Trophoblast cell (in vitro differentiated cells and primary cell): ENCODE data around the gene EEFSEC.

ENCODE experiments used
- DNase-seq, 2 donors: peaks; one replicate each; pipeline ENCODE4 v3.0.0-alpha.2; 2016
- H2AFZ ChIP-seq: 2 replicates; pipeline ENCODE4 v1.6.1; 2013; ENCODE audit warnings: low read length, moderate library complexity, mild to moderate bottlenecking; ENCODE audit not compliant: insufficient read depth, poor library complexity
- H2AK5ac ChIP-seq: 2 replicates; pipeline ENCODE4 v1.6.1; 2013; ENCODE audit warnings: mild to moderate bottlenecking, low read length
- H2BK120ac ChIP-seq: 2 replicates; pipeline ENCODE4 v1.6.1; 2013; ENCODE audit warnings: low read length, mild to moderate bottlenecking, moderate library complexity; ENCODE audit not compliant: insufficient read depth, poor library complexity
- H2BK12ac ChIP-seq: 2 replicates; pipeline ENCODE4 v1.6.1; 2013; ENCODE audit warnings: mild to moderate bottlenecking, low read length, moderate library complexity
- H2BK5ac ChIP-seq: 2 replicates; pipeline ENCODE4 v1.6.1; 2013; ENCODE audit warnings: low read length, low read depth, moderate library complexity, mild to moderate bottlenecking; ENCODE audit not compliant: poor library complexity
- H3K14ac ChIP-seq: 2 replicates; pipeline ENCODE4 v1.6.1; 2013; ENCODE audit warnings: mild to moderate bottlenecking, low read length
- H3K18ac ChIP-seq: 2 replicates; pipeline ENCODE4 v1.6.1; 2013; ENCODE audit warnings: mild to moderate bottlenecking, low read length
- H3K23ac ChIP-seq: 2 replicates; pipeline ENCODE4 v1.6.1; 2013; ENCODE audit warnings: low read length
- H3K27ac ChIP-seq: 2 replicates; pipeline ENCODE4 v1.5.1; 2013; ENCODE audit warnings: low read depth, mild to moderate bottlenecking, inconsistent platforms, low read length, moderate library complexity
- H3K27me3 ChIP-seq: 2 replicates; pipeline ENCODE4 v1.6.1; 2013; ENCODE audit warnings: inconsistent platforms, mild to moderate bottlenecking, low read length, moderate library complexity; ENCODE audit not compliant: insufficient read depth
- H3K36me3 ChIP-seq, 2 experiments: 1 replicate in 1 of 2; 2 replicates in 1 of 2; pipeline ENCODE4 v1.6.1; 2013; ENCODE audit warnings: low read length in 2 of 2, mild to moderate bottlenecking in 2 of 2, moderate library complexity in 1 of 2; ENCODE audit not compliant: insufficient read depth in 2 of 2, control insufficient read depth in 1 of 2
- H3K4ac ChIP-seq: 2 replicates; pipeline ENCODE4 v1.6.1; 2013; ENCODE audit warnings: low read depth, mild to moderate bottlenecking, low read length, moderate library complexity
- H3K4me1 ChIP-seq, 2 experiments: 1 replicate in 1 of 2; 2 replicates in 1 of 2; pipeline ENCODE4 v1.6.1; 2013; ENCODE audit warnings: low read length in 2 of 2, mild to moderate bottlenecking in 2 of 2, moderate library complexity in 1 of 2; ENCODE audit not compliant: insufficient read depth in 2 of 2, control insufficient read depth in 1 of 2
- H3K4me2 ChIP-seq: 2 replicates; pipeline ENCODE4 v1.6.1; 2013; ENCODE audit warnings: inconsistent platforms, mild to moderate bottlenecking, low read length, moderate library complexity
- H3K4me3 ChIP-seq: 2 replicates; pipeline ENCODE4 v1.5.1; 2013; ENCODE audit warnings: mild to moderate bottlenecking, low read depth, low read length, inconsistent platforms
- H3K79me1 ChIP-seq: one replicate; pipeline ENCODE4 v1.6.1; 2013; ENCODE audit warnings: low read length
- H3K79me2 ChIP-seq: 2 replicates; pipeline ENCODE4 v1.6.1; 2013; ENCODE audit warnings: low read length, mild to moderate bottlenecking; ENCODE audit not compliant: control insufficient read depth, insufficient read depth, poor library complexity
- H3K9ac ChIP-seq: 2 replicates; pipeline ENCODE4 v1.6.1; 2013; ENCODE audit warnings: mild to moderate bottlenecking, low read length
- H3K9me3 ChIP-seq: 2 replicates; pipeline ENCODE4 v1.6.1; 2013; ENCODE audit warnings: low read depth, mild to moderate bottlenecking, control low read depth, inconsistent platforms, low read length; ENCODE audit not compliant: insufficient read depth
- H4K12ac ChIP-seq: 2 replicates; pipeline ENCODE4 v1.6.1; 2013; ENCODE audit warnings: low read depth, mild to moderate bottlenecking, low read length, moderate library complexity
- H4K8ac ChIP-seq: 2 replicates; pipeline ENCODE4 v1.6.1; 2013; ENCODE audit warnings: low read depth, mild to moderate bottlenecking, low read length, moderate library complexity
- H4K91ac ChIP-seq: one replicate; pipeline ENCODE4 v1.6.1; 2013; ENCODE audit warnings: low read depth, mild to moderate bottlenecking, low read length, moderate library complexity
- WGBS: extraction: QIAGEN DNeasy Blood & Tissue Kit; methylation state at CpG from one replicate; pipeline ENCODE4 v1.1.7; 2013; ENCODE audit warnings: missing lambda C conversion rate; ENCODE audit not compliant: insufficient read length, insufficient coverage; ENCODE audit errors: extremely low coverage; 5-methylcytosine and 5-hydroxymethylcytosine counted together

Gene EEFSEC

DNA sequence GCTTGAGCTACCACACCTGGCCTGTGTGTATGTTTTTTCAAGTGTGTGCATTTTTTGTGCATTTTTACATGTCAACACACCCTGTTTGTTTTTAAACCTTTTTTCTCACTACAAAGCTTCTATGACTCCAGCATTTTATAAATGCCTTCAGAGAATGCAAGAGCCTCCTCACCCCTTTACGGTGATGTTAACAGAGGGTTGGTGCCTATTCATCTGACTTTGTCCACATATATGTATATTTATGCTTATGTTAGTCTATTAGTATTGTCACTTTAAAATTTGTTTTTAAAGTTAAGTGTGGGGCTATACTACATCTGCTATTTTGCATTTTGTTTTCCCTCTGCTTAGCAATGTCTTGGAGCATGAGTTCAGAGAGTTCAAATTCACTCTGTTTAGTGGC is 45.8 kb downstream of the EEFSEC start:
- Histone ChIP-seq H3K18ac (no peak overlapping the region), H2BK12ac (no peak overlapping the region), H4K8ac (no peak overlapping the region), H3K9me3 (no peaks in the 10 kb centered on the region), H3K23ac (no peak overlapping the region), H3K4ac (no peak overlapping the region), H3K27me3 (no peaks in the 10 kb centered on the region), H2AK5ac (no peak overlapping the region), H2BK120ac (no peak overlapping the region), H3K9ac (no peak overlapping the region), H3K79me2 (no peaks in the 10 kb centered on the region), H3K4me3 (no peak overlapping the region), H3K14ac (no peak overlapping the region), H3K4me1 (peaks cover 2 to 5% of the 10 kb centered on the region in 2 experiments), H3K4me2 (no peak overlapping the region), H4K12ac (no peak overlapping the region), H3K79me1 (peaks cover 2% of the 10 kb centered on the region), H3K27ac (no peak overlapping the region), H3K36me3 (no peaks in the 10 kb centered on the region), H2BK5ac (no peak overlapping the region), H2AFZ (no peak overlapping the region), H4K91ac (no peak overlapping the region)
- WGBS = no CpG with 5 or more reads among the region's 1 CpG
- no peak for DNase-seq

DNA sequence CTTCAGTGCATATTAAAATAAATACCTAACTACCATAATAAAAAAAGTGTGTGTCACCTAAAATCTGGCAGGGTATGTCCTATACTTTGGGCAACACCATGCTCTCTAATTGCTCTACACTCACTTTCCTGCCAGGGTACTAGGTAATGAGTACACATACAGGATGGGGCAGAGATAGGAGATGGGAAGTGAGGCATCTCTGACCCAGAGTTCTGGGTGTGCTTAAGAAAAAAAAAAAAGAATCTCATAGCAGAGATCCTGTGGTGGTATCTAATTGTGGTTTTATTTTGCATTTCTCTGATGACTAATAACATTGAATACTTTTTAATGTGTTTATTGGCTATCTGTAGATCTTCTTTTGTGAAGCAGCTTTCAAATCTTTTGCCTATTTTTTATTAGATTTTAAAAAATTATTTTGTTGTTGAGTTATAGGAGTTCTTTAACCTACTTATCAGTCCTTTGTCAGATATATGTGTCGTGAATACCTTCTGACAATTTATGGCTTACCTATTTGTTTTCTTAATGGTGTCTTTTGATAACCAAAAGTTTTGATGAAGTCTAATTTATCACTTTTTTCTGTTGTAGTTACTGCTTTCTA is 48.0 kb downstream of the EEFSEC start:
- WGBS = no CpG with 5 or more reads among the region's 1 CpG

DNA sequence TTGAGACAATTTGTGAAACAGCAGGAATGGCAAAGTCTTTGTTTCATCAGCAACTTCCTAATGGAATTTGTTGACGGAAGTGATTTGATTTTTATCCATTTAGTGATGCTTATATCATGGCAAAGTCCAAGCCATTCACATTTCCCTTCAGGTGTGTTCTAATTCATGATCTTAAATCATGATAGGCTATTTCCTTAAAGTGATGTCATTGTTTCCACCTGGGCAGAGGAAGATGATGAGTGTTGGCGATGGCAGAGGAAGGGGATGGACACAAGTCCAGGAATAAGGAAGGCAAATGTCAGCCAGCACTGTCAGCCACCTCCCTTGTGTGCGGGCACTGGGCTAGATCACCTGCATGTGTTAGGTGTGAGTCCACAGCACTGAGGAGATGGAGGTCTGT is 49.9 kb downstream of the EEFSEC start:
- Histone ChIP-seq H3K79me2 (no peaks in the 10 kb centered on the region), H2AFZ (no peak overlapping the region), H3K4me2 (no peak overlapping the region), H3K4ac (no peak overlapping the region), H3K27ac (no peak overlapping the region), H3K4me1 (peaks cover 4 to 8% of the 10 kb centered on the region in 2 experiments), H2AK5ac (no peak overlapping the region), H2BK5ac (no peak overlapping the region), H2BK12ac (no peak overlapping the region), H4K12ac (no peak overlapping the region), H4K91ac (no peak overlapping the region), H3K4me3 (no peak overlapping the region), H3K27me3 (no peaks in the 10 kb centered on the region), H3K23ac (no peak overlapping the region), H4K8ac (no peak overlapping the region), H3K9ac (no peak overlapping the region), H2BK120ac (no peak overlapping the region), H3K79me1 (peaks cover 2% of the 10 kb centered on the region), H3K36me3 (no peaks in the 10 kb centered on the region), H3K9me3 (no peaks in the 10 kb centered on the region), H3K14ac (no peak overlapping the region), H3K18ac (no peak overlapping the region)
- no peak for DNase-seq
- WGBS = no CpG with 5 or more reads among the region's 3 CpGs

More for the DNA sequence above, 48.0 kb downstream of the EEFSEC start:
- Histone ChIP-seq H3K9ac (no peak overlapping the region), H2AK5ac (no peak overlapping the region), H2BK120ac (no peak overlapping the region), H2BK5ac (no peak overlapping the region), H2BK12ac (no peak overlapping the region), H3K4me1 (peaks cover 4 to 6% of the 10 kb centered on the region in 2 experiments), H3K4me3 (no peak overlapping the region), H4K91ac (no peak overlapping the region), H2AFZ (no peak overlapping the region), H3K9me3 (no peaks in the 10 kb centered on the region), H3K23ac (no peak overlapping the region), H3K18ac (no peak overlapping the region), H3K36me3 (no peaks in the 10 kb centered on the region), H3K4ac (no peak overlapping the region), H4K12ac (no peak overlapping the region), H3K27ac (no peak overlapping the region), H3K14ac (no peak overlapping the region), H3K4me2 (no peak overlapping the region), H3K27me3 (no peaks in the 10 kb centered on the region), H3K79me1 (no peaks in the 10 kb centered on the region), H4K8ac (no peak overlapping the region), H3K79me2 (no peaks in the 10 kb centered on the region)
- no peak for DNase-seq

DNA sequence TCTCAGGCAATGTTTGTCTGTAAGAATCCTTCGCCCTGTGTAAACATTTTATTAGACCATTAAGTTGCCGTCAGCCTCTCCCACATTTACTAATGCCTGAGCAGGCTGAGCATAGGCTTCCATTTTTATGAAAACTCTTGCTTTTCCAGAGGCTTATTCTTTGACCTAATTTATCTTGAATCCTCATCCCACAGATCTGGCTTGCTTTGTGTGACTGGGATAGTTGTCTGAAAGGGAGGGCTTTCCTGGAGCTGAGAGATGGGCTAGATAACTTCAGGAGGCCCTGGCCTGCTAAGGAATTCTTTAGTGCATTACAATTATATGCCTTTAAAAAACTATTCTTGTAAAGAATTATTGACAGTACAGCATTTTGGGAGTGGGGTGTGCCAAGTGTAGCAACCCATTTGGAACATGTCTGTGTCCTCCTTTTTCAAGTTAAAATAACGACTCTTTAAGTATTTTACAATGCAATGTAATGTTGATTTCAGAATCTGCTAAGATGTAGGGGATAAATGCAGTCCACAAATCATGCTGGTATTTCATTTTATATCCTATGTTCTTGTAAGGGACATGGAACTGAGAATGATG is 52.4 kb downstream of the EEFSEC start:
- no peak overlapping the region for H2AK5ac ChIP-seq
- H3K36me3 ChIP-seq = no peaks in the 10 kb centered on the region
- no peak overlapping the region for H2BK5ac ChIP-seq
- no peaks in the 10 kb centered on the region for H3K79me2 ChIP-seq
- H2BK12ac ChIP-seq = no peak overlapping the region
- DNase-seq = no peak
- peaks cover 2% of the 10 kb centered on the region for H3K79me1 ChIP-seq
- H3K4ac ChIP-seq = no peak overlapping the region
- no peak overlapping the region for H3K4me2 ChIP-seq
- no peak overlapping the region for H3K18ac ChIP-seq
- H3K14ac ChIP-seq = no peak overlapping the region
- H4K91ac ChIP-seq = peak overlapping the region; percentile 74
- H4K12ac ChIP-seq = no peak overlapping the region
- H3K23ac ChIP-seq = no peak overlapping the region
- no peaks in the 10 kb centered on the region for H3K9me3 ChIP-seq
- H3K27me3 ChIP-seq = no peaks in the 10 kb centered on the region
- H3K27ac ChIP-seq = no peak overlapping the region
- peaks cover 4 to 12% of the 10 kb centered on the region in 2 experiments for H3K4me1 ChIP-seq
- no peak overlapping the region for H3K4me3 ChIP-seq
- no peak overlapping the region for H3K9ac ChIP-seq
- no peak overlapping the region for H2AFZ ChIP-seq
- no peak overlapping the region for H2BK120ac ChIP-seq
- no peak overlapping the region for H4K8ac ChIP-seq
- WGBS = no CpG with 5 or more reads among the region's 3 CpGs
